Progenitor cell of endocrine pancreas (in vitro differentiated cells): Measurements from ENCODE around the gene EML5. TPM values are rescaled to one million over a fixed set of nuclear protein-coding genes. Genes with fewer than 3 reads are reported as not detected.

Source experiments
- DNase-seq: peaks from one replicate; pipeline ENCODE4 v3.0.0; 2021; ENCODE audit warnings: low spot score; ENCODE audit not compliant: unreplicated experiment
- H3K27ac Mint-ChIP-seq: 2 replicates; pipeline ENCODE4 v1.8.0; 2021; ENCODE audit warnings: mild to moderate bottlenecking, moderate library complexity, mixed read lengths
- H3K27me3 Mint-ChIP-seq: 2 replicates; pipeline ENCODE4 v1.8.0; 2021; ENCODE audit warnings: mixed read lengths
- H3K36me3 Mint-ChIP-seq: 2 replicates; pipeline ENCODE4 v1.8.0; 2022; ENCODE audit warnings: mixed read lengths; ENCODE audit not compliant: insufficient read depth
- H3K4me1 Mint-ChIP-seq: 2 replicates; pipeline ENCODE4 v1.8.0; 2021; ENCODE audit warnings: low read depth, mixed read lengths
- H3K4me3 Mint-ChIP-seq: 2 replicates; pipeline ENCODE4 v1.8.0; 2021; ENCODE audit warnings: low read depth, mild to moderate bottlenecking, moderate library complexity, mixed read lengths
- H3K9me3 Mint-ChIP-seq: 2 replicates; pipeline ENCODE4 v1.8.0; 2021; ENCODE audit warnings: low read depth, mixed read lengths
- CTCF ChIP-seq: fragments of 200-600 bp; sonication (generic); IDR thresholded peaks from one replicate; pipeline ENCODE4 v1.5.0; 2021; ENCODE audit warnings: antibody characterized with exemption, mild to moderate bottlenecking; ENCODE audit not compliant: unreplicated experiment
- total RNA-seq: library from RNA; stranded (reverse); gene quantifications from 2 replicates; pipeline ENCODE4 v1.2.1, GENCODE V29; 2021

The EML5 gene
- total RNA-seq, 1 donor from 2014 or later: 6.0 TPM

GRCh38 chr14:88631091-88631490, 161.7 kb downstream of the EML5 start:
- no peak for TF ChIP-seq CTCF
- Mint-ChIP-seq H3K36me3 (no peaks in the 10 kb centered on the region), H3K27ac (no peak overlapping the region)

GRCh38 chr14:88630565-88630964, 162.2 kb downstream of the EML5 start:
- no peak for DNase-seq
- H3K9me3 Mint-ChIP-seq: no peaks in the 10 kb centered on the region
- TF ChIP-seq CTCF: no peak
- no peaks in the 10 kb centered on the region for H3K36me3 Mint-ChIP-seq
- no peaks in the 10 kb centered on the region for H3K4me1 Mint-ChIP-seq
- no peak overlapping the region for H3K4me3 Mint-ChIP-seq
- peak overlapping the region; percentile 25 for H3K27ac Mint-ChIP-seq
- H3K27me3 Mint-ChIP-seq: no peaks in the 10 kb centered on the region

More at GRCh38 chr14:88631091-88631490, 161.7 kb downstream of the EML5 start:
- H3K4me1 Mint-ChIP-seq: no peaks in the 10 kb centered on the region
- H3K9me3 Mint-ChIP-seq: no peaks in the 10 kb centered on the region
- H3K27me3 Mint-ChIP-seq: no peaks in the 10 kb centered on the region
- no peak for DNase-seq
- H3K4me3 Mint-ChIP-seq: no peak overlapping the region

GRCh38 chr14:88628462-88628861, 164.3 kb downstream of the EML5 start:
- Mint-ChIP-seq H3K27ac (no peak overlapping the region), H3K36me3 (no peaks in the 10 kb centered on the region), H3K4me3 (no peak overlapping the region), H3K4me1 (peaks cover 1% of the 10 kb centered on the region), H3K9me3 (no peaks in the 10 kb centered on the region), H3K27me3 (no peaks in the 10 kb centered on the region)
- no peak for DNase-seq
- TF ChIP-seq CTCF: no peak

- no peak overlapping the region for H3K27ac Mint-ChIP-seq
- H3K36me3 Mint-ChIP-seq: no peaks in the 10 kb centered on the region
- peaks cover 1% of the 10 kb centered on the region for H3K4me1 Mint-ChIP-seq
- H3K27me3 Mint-ChIP-seq: no peaks in the 10 kb centered on the region
- no peaks in the 10 kb centered on the region for H3K9me3 Mint-ChIP-seq
- no peak for DNase-seq
- TF ChIP-seq CTCF: no peak
- H3K4me3 Mint-ChIP-seq: no peak overlapping the region
Observed at GRCh38 chr14:88628033-88628432, 164.7 kb downstream of the EML5 start.

GRCh38 chr14:88625671-88626070, 167.1 kb downstream of the EML5 start:
- peaks cover 3% of the 10 kb centered on the region for H3K9me3 Mint-ChIP-seq
- no peak overlapping the region for H3K4me3 Mint-ChIP-seq
- no peaks in the 10 kb centered on the region for H3K36me3 Mint-ChIP-seq
- no peak for DNase-seq
- H3K27me3 Mint-ChIP-seq: no peaks in the 10 kb centered on the region
- H3K4me1 Mint-ChIP-seq: peaks cover 4% of the 10 kb centered on the region
- H3K27ac Mint-ChIP-seq: no peak overlapping the region
- TF ChIP-seq CTCF: no peak
